Measurements from ENCODE around the gene TMEM82. TPM values are rescaled to one million over a fixed set of nuclear protein-coding genes. Genes with fewer than 3 reads are reported as not detected.

The TMEM82 gene
- polyA plus RNA-seq, 4 donors, result 3.1 to 4.9 (median 4.4) TPM

- DNase-seq (ENCODE audit: low read depth in 4 of 4, low spot score in 2 of 4), result no peak
These were observed 12.8 kb downstream of the TMEM82 start for GRCh38 chr1:15755021-15755645.

- DNase-seq (ENCODE audit: low read depth in 4 of 4, low spot score in 2 of 4), result no peak
These were observed 13.3 kb downstream of the TMEM82 start for GRCh38 chr1:15755646-15756040.

DNA sequence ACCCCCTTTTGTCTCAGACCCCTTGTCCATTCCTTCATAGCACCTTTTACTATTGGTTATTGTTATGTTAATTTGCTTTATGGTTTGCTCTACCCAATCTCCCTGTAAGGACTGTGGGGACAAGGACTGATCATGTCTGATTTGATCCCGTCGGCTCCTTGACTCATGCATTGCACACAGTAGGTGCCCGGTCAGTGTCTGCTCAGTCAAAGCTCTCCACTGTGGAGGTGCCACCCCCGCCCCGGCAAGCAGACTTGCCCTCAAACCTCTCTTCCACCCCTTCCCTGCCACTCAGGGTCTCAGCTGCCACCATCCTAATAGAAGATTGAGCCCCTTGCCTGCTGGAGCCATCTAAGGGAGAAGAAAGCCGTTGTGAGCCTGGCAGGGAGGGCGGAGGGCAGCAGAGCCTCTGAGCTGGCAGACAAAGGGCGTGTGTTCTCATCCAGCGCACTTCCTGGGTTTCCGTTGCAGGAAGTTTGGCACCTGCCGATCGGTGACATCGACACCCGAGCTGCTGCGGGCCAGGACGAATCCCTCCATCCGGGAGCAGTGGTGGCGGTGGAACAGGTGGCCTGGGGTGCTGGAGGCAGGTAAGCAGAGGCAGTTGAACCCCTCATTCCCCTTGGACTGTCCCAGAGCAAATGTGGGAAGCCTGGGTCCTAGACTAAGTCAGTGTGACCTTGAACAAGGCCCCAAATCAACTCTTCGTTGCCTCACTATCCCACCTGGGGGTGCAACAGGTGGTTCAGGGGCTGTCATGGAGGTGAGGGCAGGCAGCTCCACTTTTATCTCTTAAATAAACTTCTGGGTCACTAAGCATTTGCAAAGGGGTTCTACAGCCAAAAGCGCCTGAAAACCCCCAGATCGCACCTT lies 14.1 kb downstream of the TMEM82 start:
- DNase-seq (ENCODE audit: low read depth in 4 of 4, low spot score in 2 of 4), result no peak

DNA sequence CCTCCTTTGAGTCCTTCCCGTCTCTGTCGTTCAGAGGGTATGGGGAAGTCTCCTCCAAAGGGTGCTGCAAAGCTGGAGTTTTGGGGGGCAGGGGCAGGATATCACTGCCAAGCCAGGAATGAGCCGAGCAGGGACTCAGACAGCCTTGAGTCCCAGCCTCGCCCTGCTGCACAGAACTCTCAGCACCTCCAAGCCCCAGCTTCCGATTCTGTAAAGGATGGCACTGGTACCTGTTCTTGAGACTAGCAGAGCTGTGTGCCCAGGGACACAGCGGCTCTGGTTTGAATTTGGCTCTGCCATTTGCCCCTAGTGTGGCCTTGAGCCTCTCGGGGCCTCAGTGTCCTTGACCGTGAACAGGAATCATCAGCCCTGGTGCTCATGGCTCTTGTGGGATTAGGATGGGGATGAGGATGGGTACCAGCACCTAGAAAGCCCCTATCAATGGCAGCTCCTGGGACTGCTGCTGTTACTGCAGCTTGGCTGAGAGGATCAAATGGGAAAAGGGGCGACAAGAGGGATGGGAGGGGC lies 14.8 kb downstream of the TMEM82 start:
- DNase-seq (ENCODE audit: low read depth in 4 of 4, low spot score in 2 of 4), result no peak

- no peak for DNase-seq (ENCODE audit: low read depth in 4 of 4, low spot score in 2 of 4)
These were observed 15.5 kb downstream of the TMEM82 start for GRCh38 chr1:15757575-15758342.

DNA sequence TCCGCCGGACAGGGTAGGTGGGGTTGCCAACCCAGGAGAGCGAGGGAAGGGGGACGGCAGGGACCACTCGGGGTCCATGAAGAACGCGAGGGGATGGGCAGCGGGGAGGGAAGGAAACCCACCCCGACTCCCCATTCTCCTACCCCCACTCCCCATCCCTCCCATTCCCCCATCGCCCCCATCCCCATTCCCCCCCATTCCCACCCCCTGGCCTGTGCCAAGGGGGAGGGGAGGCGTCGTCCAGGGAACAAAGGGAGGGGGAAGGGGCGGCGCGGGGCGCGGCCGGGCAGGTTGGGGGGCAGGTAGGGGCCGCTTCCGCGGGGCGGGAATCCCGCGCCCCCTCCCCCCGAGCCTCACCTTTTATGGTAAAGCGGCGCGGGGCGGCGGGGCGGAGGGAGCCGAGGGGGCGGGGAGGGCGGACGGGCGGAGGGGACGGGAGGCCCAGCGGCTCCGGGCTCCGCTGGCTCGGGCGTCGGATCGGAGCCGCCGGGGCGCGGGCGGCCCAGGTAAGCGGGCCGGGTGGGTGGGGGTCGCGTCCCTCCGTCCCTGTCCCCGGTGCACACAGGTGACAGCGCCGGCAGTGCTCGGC lies 16.1 kb downstream of the TMEM82 start, which contains the start of gene FBLIM1:
Gene FBLIM1 (plus strand): TSS at position 453 of the 589 bp plus-strand sequence. CDS start 6,189 bp downstream, outside the sequence.
- DNase-seq (ENCODE audit: low read depth in 4 of 4, low spot score in 2 of 4), result no peak

DNA sequence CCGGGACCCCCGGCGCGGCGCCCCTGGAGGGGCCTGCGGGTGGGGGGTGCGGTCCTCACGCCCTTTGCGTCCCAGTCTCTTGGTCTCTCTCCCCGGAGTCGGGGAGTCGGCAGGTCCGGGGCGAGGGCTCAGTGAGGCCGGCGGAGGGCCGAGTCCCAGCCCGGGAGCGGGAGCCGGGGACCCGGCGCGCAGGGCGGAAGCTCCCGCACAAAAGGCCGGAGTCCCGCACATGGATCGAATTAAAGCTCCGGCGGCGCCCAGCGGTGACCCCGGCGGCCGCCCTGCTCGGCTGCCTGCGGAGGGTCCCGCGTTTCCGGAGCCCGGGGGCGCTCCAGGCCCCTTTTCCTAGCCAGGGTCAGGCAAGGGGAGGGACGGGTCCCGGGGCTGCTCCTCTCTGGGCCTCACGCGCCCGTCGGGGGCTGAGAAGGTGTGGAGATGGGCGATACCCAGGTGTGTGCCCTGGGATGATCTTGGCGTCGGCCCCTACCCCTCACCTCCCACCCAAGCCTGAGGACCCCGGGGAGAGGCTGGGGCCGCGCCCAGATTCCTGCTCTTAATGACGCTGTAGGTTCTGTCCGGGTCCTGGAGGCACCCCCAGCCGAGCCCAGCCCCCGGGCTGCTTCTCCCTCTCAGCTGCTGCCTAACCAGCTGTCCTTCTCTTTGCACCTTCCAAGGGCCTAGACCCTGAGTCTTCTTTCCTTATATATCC lies 16.8 kb downstream of the TMEM82 start:
- DNase-seq (ENCODE audit: low read depth in 4 of 4, low spot score in 2 of 4), result no peak

DNA sequence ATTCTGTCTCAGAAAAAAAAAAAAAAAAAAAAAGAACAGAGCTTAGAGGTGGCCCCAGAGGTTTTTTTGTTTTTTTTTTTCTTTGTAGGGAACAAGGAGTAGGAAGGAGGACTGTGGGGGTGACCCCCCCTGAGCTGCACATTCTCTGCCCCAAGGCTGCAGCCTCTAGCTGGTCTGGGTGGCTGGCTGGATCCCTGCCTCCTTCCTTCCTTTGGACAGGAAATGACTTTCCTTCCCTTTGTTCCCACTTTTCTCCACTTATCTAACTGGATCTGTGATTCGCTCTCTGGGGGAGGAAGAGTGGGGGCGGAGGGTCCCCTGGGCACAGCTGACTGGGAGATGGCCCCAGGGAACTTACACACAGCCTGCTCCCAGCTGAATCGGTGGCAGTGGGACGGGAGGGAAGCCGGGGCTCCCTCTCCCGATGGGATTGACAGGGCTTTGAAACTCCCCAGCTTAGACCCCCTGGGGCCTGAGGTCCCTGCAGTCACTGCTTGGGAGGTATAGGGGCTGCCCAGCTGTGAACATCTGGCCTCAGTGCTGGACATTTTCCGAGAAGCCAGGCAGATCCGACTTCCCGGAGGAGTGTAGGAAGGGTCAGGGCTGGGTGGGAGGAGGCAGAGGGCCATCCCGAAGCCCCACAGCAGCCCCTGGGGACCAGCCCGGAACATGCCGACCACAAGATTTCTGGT lies 18.4 kb downstream of the TMEM82 start:
- peak in 2 of 4 donors; percentile 49 to 67 for DNase-seq (ENCODE audit: low read depth in 4 of 4, low spot score in 2 of 4)

DNA sequence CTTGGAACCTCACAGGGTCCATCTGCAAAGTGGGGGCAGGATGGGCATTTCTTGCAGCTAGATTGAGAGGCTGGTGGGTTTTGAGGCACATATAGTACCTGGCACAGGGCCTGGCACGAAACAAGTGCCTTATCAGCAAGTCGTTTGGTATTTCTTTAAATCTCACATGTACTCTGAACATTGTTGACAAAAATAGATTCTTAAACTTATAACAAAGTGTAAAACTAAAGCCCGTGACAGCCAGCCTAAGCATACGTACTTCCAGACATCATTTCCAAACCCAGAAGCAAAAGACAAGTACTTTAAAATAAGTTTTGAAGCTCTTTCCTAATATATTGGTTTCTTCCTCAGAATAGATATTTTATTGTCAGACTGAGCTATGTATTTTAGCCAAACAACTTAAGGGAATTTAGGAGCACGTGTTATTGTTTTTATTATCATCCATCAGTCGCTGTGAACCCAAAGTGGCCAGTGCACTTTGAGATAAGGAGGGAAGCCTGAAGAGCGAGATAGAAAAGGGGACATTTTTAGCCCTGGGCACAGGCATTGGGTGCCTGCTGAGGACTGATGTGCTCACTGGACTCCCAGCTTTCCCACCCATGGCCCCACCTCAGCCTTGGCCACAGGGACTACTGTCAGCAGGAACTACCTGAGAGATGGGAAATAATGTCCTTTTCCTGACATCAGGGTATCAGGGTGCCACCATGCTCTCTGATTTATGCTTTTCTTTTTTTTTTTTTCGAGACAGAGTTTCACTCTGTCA lies 19.2 kb downstream of the TMEM82 start:
- DNase-seq (ENCODE audit: low read depth in 4 of 4, low spot score in 2 of 4), result no peak

DNA sequence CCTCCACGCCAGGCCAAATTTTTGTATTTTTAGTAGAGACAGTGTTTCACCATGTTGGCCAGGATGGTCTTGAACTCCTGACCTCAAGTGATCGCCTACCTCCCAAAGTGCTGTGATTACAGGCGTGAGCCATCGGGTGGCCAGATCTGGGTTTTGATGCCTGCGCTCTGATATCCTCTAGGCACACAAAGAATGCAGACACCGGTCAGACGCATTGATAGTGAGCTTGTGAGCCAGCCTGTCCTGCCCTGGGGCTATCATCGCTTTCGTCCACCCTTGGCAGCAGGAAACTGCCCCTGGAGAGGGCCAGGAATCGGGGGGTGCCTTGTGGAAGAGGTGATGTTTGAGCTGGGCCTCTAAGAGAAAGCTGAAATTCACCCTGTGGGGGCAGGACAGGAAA lies 20.2 kb downstream of the TMEM82 start:
- no peak for DNase-seq (ENCODE audit: low read depth in 4 of 4, low spot score in 2 of 4)

DNA sequence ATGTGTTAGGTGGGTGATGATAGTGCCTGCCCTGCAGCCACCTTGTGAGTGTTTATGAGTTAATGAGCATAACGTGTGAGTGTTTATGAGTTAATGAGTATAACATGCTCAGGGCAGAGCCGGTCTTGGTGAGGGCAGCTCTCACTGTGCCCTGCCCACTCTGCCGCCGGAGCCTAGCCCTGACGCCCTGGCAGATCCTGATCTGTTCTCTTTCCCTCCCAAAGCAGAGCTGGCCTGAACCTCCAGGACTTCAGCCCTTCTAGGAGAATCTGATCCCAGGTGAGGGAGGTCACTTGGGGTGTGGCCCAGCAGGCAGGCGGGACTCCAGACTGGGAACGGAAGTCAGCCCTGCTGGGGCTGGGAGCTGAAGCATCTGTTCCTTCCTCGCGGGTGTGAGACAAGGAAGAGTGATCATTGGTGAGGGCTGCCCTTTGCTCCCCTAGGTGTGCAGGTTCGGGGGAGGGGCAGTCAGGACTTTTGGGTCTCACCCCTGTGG lies 22.0 kb downstream of the TMEM82 start:
- no peak for DNase-seq (ENCODE audit: low read depth in 4 of 4, low spot score in 2 of 4)

DNA sequence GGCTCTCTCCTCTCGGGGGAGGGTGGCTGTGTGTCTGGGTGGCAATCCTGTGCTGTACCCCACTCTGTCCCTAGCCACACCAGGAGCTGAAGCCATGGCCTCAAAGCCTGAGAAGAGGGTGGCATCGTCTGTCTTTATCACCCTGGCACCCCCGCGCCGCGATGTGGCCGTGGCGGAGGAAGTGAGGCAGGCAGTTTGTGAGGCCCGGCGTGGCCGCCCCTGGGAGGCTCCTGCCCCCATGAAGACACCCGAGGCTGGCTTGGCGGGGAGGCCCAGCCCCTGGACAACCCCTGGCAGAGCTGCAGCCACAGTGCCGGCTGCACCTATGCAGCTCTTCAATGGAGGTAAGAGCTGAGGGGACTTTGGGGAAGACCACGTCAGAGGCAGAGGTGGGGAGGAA lies 22.6 kb downstream of the TMEM82 start:
- DNase-seq (ENCODE audit: low read depth in 4 of 4, low spot score in 2 of 4), result no peak

DNA sequence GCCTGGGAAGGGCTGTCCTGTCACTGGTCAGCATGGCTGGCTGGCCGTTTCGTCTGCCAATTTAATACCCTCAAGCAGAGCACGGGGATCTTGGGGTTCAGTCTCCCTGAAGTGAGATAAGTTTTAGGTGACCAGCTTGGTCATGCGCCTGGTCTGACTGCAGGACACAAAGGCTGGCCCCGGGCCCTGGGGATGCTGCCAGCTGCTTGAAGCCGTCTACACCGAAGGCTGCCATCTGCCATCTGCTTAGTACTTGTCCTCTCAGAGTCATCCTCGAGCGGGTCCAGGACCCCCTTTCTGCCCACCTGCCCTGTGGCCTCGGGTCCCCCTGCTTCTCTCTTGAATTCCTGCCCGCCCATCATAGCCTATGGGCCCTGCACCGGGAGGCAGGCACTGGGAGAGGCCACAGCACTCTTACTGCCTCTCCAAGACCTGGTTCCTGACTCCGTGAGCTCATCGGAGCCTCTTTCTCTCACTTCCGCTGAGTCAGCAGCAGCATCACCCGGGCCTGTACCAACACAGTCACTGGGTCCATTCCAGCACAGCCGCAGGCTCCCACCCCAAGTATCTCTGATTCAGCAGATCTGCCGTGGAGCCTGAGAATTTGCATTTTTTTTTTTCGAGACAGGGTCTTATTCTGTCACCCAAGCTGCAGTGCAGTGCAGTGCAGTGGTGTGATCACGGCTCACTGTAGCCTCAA lies 23.3 kb downstream of the TMEM82 start:
- DNase-seq (ENCODE audit: low read depth in 4 of 4, low spot score in 2 of 4), result no peak

DNA sequence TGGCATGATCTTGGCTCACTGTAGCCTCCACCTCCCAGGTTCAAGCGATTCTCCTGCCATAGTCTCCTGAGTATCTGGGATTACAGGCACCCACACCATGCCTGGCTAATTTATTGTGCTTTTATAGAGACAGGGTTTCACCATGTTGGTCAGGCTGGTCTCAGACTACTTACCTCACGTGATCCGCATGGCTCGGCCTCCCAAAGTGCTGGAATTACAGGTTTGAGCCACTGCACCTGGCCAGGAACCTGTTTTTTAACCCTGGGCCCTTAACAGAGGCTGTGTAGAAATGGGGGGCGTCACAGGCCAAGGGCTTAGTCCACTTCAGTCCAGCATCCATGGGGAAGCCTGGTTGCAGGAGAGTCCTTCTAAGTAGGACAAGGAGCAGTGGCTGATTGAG lies 25.6 kb downstream of the TMEM82 start:
- no peak for DNase-seq (ENCODE audit: low read depth in 4 of 4, low spot score in 2 of 4)

DNA sequence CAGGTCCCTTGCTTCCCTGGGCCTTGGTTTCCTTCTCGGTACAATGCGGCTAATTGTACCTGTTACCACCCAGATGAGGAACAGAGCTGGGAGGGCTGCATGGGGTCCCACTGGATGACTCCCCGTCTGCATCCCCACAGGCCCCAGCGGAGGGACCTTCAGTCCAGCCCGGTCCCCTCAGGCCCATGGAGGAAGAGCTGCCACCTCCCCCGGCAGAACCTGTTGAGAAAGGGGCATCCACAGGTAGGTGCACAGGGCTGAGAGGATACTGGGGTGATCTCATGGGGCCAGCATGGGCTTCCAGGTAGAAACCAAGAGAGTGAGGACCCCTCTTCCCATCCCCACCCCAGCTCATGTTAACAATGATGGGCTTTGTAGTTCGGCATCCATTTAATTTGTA lies 26.1 kb downstream of the TMEM82 start:
- DNase-seq (ENCODE audit: low read depth in 4 of 4, low spot score in 2 of 4), result no peak

DNA sequence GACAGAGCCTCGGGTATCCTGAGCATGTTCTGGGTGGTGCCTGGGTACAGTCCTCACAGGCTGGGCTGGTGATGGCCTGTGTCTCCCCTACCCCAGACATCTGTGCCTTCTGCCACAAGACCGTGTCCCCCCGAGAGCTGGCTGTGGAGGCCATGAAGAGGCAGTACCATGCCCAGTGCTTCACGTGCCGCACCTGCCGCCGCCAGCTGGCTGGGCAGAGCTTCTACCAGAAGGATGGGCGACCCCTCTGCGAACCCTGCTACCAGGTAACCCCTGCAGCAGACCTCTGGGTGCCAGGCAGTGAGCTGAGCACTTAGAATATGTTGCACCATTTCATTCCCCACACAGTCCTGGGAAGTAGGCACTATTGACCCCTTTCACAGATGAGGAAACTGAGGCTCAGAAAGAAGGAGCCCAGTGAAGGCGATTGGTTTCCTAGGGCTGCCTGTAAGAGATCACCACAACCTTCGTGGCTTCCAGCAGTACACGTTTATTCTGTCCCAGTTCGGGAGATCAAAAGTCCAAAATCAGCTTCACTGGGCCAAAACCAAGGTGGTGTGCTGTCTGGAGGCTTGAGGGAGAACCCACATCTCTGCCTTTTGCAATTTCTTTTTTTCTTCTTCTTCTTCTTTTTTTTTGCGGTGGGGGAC lies 28.1 kb downstream of the TMEM82 start:
- no peak for DNase-seq (ENCODE audit: low read depth in 4 of 4, low spot score in 2 of 4)

- DNase-seq (ENCODE audit: low read depth in 4 of 4, low spot score in 2 of 4), result no peak
These were observed 29.7 kb downstream of the TMEM82 start for GRCh38 chr1:15771836-15772515.
